LHCN-M2 (cell line): ENCODE data around the gene STK11IP. TPM values are rescaled to one million over a fixed set of nuclear protein-coding genes. Genes with fewer than 3 reads are reported as not detected.

Experiments used
- DNase-seq: peaks from one replicate; pipeline ENCODE4 v3.0.0-alpha.2; 2012; ENCODE audit warnings: low read depth
- total RNA-seq: library from RNA; depleted of rRNA; stranded (reverse); fragments of >200 nt; gene quantifications from 2 replicates; pipeline ENCODE4 v1.2.3, GENCODE V29; 2014

STK11IP gene
- total RNA-seq, 1 experiment from 2014 or later = 11.6 TPM

DNA sequence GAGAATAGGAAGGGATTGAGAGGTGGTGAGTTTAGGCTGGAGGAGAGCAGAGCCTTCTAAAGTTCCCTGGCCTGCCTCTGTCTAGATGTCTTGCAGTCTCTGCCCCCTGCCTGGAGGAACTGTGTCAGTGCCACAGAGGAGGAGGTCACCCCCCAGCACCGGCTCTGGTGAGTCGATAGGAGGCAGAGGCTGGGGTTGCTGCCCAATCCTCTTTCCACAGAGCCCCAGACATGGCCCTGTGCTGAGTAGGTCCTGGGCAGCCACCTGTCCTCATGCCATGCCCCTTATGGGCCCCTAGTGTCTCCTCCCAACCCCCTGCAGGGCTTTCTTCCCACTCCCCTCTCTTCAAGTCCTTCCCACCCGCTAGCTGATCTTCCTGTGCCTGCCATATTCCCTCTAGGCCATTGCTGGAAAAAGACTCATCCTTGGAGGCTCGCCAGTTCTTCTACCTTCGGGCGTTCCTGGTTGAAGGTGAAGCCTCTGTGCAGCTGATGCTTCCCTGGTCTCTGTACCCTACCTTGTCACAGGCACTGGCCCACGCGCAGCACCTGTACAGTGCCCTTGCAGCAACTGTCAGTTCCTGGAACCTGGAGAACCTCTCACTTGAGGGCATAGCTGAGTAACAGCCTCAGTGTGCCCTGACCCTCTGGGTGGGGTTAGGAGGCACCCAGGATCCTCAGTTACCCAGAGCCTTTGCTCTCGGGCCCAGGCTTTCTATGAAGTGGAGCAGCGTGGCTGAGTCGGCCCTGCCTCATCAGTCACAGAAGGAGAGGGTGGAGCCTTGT, 16.6 kb downstream of the STK11IP start:
- no peak for DNase-seq

- no peak for DNase-seq
Measured at GRCh38 chr2:219615036-219615435, 17.4 kb downstream of the STK11IP start.

- no peak for DNase-seq
Measured at GRCh38 chr2:219615894-219616293, 18.2 kb downstream of the STK11IP start.

GRCh38 chr2:219616550-219616949, 18.9 kb downstream of the STK11IP start:
- DNase-seq = no peak

GRCh38 chr2:219618733-219619122, 21.1 kb downstream of the STK11IP start:
- DNase-seq = no peak

GRCh38 chr2:219619235-219619634, 21.6 kb downstream of the STK11IP start:
- no peak for DNase-seq

- DNase-seq = no peak
Measured at GRCh38 chr2:219620546-219620945, 22.9 kb downstream of the STK11IP start.

GRCh38 chr2:219621935-219622334, 24.3 kb downstream of the STK11IP start:
- no peak for DNase-seq

DNA sequence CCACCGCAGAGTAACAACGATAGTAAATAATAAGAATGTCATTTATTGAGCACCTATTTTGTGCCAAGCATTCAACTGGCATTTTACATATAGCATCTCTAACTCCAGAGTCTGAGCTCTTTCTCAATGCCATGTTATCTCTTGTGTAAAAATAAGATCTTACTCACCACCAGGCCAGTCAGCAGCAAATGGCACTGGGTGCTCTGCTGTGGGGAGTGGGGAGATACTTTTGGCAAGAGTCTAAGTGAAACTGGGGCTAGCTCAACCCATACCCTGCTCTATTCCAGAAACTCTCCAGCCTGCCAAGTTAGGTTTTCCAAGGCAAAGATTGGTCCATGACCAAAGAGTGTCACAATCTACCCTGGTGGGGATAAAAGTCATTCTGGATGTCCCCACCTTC, 24.8 kb downstream of the STK11IP start:
- no peak for DNase-seq

- DNase-seq = no peak
Measured at GRCh38 chr2:219624565-219624964, 26.9 kb downstream of the STK11IP start.

DNA sequence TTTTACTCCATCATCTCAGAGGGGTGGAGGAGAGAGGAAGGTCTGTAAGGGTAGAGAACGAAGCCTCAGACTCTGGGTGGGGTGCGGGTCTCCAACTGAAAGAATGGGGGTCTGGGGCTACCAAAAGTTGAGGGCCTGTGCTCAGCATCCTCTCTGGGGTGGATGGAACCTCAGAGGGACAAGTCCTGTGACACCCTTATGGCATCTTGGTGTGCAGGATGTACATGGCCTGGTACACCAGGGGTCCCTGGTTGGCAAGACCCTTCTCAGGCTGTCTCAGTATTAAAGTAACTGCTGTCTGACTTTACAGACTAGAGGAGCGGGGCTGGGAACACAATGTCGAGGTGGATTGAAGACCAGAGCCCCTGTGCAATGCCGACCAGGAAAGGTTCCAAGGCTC, 27.5 kb downstream of the STK11IP start:
- DNase-seq = no peak

DNA sequence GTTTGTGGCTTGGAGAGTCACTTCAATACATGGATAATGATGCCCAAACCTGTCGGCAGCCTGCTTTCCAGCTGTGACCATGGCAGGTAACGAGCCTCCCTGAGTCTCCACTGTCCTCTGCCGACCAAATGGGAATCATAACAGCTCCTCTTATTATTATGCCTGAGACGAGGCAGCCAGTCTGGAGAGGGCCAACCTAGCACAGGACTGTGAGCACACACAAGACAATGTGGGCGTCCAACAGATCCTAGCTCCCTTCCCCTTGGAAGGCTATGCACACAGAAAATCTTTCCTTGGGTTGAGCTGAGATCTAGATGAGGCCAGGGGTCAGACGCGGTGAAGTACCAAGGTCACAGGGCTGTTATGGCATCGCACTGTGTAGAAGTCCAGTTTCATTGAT, 28.9 kb downstream of the STK11IP start:
- no peak for DNase-seq

- no peak for DNase-seq
Measured at GRCh38 chr2:219627103-219628100, 29.7 kb downstream of the STK11IP start, which contains the start of gene SLC4A3. Gene SLC4A3 (plus strand): TSS chr2:219627630. CDS start chr2:219627993, 363 bp downstream.

GRCh38 chr2:219628235-219628985, 30.8 kb downstream of the STK11IP start:
- DNase-seq = no peak

GRCh38 chr2:219628986-219629901, 31.6 kb downstream of the STK11IP start:
- DNase-seq = no peak

- no peak for DNase-seq
Measured at GRCh38 chr2:219629976-219630695, 32.5 kb downstream of the STK11IP start.

GRCh38 chr2:219630770-219631405, 33.2 kb downstream of the STK11IP start:
- DNase-seq = no peak

DNA sequence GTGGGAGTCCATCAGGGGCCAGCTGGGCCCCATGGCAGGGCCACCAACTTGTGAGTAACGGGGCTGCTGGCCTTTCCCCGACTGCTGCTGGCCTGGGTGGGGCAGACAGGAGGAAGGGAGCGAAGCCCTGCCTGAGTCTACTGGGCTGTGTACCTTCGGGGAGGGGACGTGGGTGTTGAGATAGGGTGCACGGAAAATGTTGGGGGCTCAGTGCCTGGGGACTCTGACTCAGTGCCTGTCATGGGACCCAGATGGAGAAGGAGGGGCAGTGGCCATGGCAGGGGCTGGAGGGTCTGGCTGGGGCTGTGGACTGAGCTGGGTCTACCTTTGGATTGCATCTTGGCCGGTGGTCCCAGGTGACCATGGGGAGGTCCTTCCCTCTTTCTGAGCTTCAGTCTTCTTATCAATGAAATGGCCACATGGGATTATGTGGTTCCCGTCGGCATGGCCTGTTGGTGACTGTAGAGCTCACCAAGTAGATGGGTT, 33.8 kb downstream of the STK11IP start:
- no peak for DNase-seq
